Measurements from ENCODE around the gene MRGPRX3.

GRCh38 chr11:18137186-18137800 is 4.9 kb downstream of the MRGPRX3 start:
- TF ChIP-seq POLR2A (IDR thresholded peaks at IDR 0.05; ENCODE audit: low read depth, low read length) (no peak), CTCF (conservative IDR thresholded peaks at IDR 0.05; ENCODE audit: low read depth, low read length) (no peak)

Measured in IMR-90 (cell line).